Measurements from ENCODE around the gene LRRC34. TPM values are rescaled to one million over a fixed set of nuclear protein-coding genes. Genes with fewer than 3 reads are reported as not detected.

The LRRC34 gene, protein sequence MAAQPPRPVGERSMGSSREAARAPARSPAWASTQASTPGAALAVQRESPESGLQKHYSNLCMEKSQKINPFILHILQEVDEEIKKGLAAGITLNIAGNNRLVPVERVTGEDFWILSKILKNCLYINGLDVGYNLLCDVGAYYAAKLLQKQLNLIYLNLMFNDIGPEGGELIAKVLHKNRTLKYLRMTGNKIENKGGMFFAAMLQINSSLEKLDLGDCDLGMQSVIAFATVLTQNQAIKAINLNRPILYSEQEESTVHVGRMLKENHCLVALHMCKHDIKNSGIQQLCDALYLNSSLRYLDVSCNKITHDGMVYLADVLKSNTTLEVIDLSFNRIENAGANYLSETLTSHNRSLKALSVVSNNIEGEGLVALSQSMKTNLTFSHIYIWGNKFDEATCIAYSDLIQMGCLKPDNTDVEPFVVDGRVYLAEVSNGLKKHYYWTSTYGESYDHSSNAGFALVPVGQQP
- 7.1 and 11.8 TPM in 2 replicates for total RNA-seq
- total RNA-seq (2013): 5.1 TPM
- polyA plus RNA-seq: 2.5 and 3.5 TPM in 2 replicates
- 1.3 TPM in 2 replicates for polyA minus RNA-seq

DNA sequence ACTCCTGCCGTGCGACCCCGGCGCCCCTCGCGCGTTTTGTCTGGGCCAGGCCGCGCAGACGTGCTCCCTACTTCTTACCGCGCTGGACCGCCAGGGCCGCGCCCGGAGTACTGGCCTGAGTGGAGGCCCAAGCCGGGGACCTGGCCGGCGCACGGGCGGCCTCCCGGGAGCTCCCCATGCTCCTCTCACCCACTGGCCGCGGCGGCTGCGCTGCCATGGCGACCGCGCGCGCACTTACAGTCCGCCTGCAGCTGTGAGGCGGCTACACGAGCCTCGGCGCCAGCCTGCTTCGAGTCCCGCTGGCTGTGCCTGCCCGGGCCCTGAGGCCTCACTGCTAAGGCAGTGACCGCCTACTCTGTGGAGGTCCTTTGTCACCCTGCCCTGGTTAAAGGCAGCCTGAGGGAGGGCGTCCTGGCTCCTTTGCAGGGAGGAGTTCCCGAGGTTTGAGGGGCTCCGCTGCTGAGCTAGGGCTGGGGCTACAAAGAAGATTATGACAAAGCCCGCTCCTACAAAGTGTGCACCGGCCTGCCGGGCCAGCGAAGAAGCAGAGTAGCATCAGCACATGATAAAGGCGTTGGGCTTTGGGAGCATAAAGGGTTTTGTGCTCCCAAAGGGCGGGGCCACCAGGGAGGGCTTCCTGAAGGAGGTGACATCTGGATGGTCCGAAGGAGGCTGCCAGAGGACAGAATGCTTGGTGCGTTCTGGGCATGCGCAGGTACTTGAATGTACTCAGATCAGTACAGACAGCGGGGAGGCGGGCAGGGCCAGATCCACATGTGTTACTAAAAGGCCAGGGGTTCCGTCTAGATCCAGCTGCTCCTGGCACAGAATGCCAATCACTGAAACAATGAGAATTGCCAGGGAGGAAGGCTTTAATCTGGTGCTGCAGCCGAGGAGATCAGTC is at the start of gene LRRC34, which contains the start of gene LRRIQ4:
LRRC34 (minus strand) TSS at position 573 of the 904 bp plus-strand sequence; CDS start at position 217, 356 bp downstream.
LRRIQ4 (plus strand) TSS at position 539 of the 904 bp plus-strand sequence. CDS start 9,052 bp downstream, outside the sequence.
- H3K9ac ChIP-seq (ENCODE audit: low read length): peak within 1 kb of the TSS; percentile 66
- TF ChIP-seq, protein P1, sequence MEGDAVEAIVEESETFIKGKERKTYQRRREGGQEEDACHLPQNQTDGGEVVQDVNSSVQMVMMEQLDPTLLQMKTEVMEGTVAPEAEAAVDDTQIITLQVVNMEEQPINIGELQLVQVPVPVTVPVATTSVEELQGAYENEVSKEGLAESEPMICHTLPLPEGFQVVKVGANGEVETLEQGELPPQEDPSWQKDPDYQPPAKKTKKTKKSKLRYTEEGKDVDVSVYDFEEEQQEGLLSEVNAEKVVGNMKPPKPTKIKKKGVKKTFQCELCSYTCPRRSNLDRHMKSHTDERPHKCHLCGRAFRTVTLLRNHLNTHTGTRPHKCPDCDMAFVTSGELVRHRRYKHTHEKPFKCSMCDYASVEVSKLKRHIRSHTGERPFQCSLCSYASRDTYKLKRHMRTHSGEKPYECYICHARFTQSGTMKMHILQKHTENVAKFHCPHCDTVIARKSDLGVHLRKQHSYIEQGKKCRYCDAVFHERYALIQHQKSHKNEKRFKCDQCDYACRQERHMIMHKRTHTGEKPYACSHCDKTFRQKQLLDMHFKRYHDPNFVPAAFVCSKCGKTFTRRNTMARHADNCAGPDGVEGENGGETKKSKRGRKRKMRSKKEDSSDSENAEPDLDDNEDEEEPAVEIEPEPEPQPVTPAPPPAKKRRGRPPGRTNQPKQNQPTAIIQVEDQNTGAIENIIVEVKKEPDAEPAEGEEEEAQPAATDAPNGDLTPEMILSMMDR (IDR thresholded peaks at IDR 0.05): no peak
- no peak for TF ChIP-seq EZH2 (IDR thresholded peaks at IDR 0.05; ENCODE audit: borderline replicate concordance, insufficient read depth, low read depth, low read length, poor library complexity, severe bottlenecking)
- CTCF ChIA-PET: interaction anchor here (0.6 to 2.3 kb wide), 11 partner anchors 10 to 287 kb away, joined by 3 to 13 read pairs (median 4); partner anchors contain the start of genes ACTRT3 and SEC62

More for the DNA sequence above, at the start of gene LRRC34, which contains the start of gene LRRIQ4:
- no peaks in the 10 kb centered on the region for H3K9me3 Mint-ChIP-seq (ENCODE audit: insufficient read depth)
- peaks cover 34% of the 10 kb centered on the region for H3K4me1 Mint-ChIP-seq
- ATAC-seq (ENCODE audit: low read depth) (peak; percentile 60), DNase-seq (peak; percentile 80)
- intact Hi-C loops (cut with micrococcal nuclease): loop anchor here (1.0 to 5.0 kb wide), 8 partner anchors 24 to 225 kb away; partner anchors contain the start of genes GPR160, MYNN, SEC62 and TERC
- H3K9me3 ChIP-seq (ENCODE audit: control extremely low read depth in 1 of 3, control insufficient read depth in 2 of 3, insufficient read depth in 1 of 3, low read length in 2 of 3): peaks cover 0 to 6% (median 6%) of the 10 kb centered on the region in 3 donors
- POLR2A ChIA-PET: interaction anchor here (0.6 to 2.0 kb wide), 9 partner anchors 30 to 190 kb away, joined by 3 to 13 read pairs (median 5); partner anchors contain the start of genes ACTRT3, MYNN, SEC62 and TERC
- WGBS (ENCODE audit: insufficient coverage): 2% methylated on average over 55 of the region's 56 CpGs
- no peaks in the 10 kb centered on the region for H4K20me1 ChIP-seq (ENCODE audit: control insufficient read depth, insufficient read depth, low read length, poor library complexity, severe bottlenecking)
- H3K4me2 ChIP-seq (replicated peaks; ENCODE audit: low read depth, low read length, poor library complexity, severe bottlenecking): peak within 1 kb of the TSS; percentile 82
- H3K27ac Mint-ChIP-seq: peak within 1 kb of the TSS; percentile 93
- H3K79me2 ChIP-seq (ENCODE audit: control insufficient read depth, insufficient read depth, low read length): no peaks in the 10 kb centered on the region
- no peaks in the 10 kb centered on the region for H3K27me3 Mint-ChIP-seq
- H3K36me3 ChIP-seq (replicated peaks in 1 of 2; ENCODE audit: control extremely low read depth in 1 of 2, control insufficient read depth in 1 of 2, extremely low read depth in 1 of 2, insufficient read depth in 2 of 2, low read length in 1 of 2): no peaks in the 10 kb centered on the region
- no peaks in the 10 kb centered on the region for H3K27me3 ChIP-seq (replicated peaks in 1 of 4; ENCODE audit: control extremely low read depth in 1 of 4, control insufficient read depth in 3 of 4, insufficient read depth in 4 of 4, low read length in 3 of 4)
- peak within 1 kb of the TSS; percentile 46 to 77 for H3K27ac ChIP-seq (ENCODE audit: low read length in 2 of 2)
- peaks cover 19 to 28% of the 10 kb centered on the region in 2 donors for H3K4me1 ChIP-seq (ENCODE audit: control insufficient read depth in 2 of 2, insufficient read depth in 2 of 2, low read length in 2 of 2)
- H3K4me3 ChIP-seq (ENCODE audit: control extremely low read depth in 1 of 5, extremely low read depth in 1 of 5, insufficient read depth in 1 of 5, low read depth in 2 of 5, low read length in 4 of 5): peak within 1 kb of the TSS; percentile 66 to 79 (median 69)
- peak within 1 kb of the TSS; percentile 87 for H3K4me3 Mint-ChIP-seq
- H2AFZ ChIP-seq (ENCODE audit: insufficient read depth, low read depth, low read length, poor library complexity, severe bottlenecking): peak within 1 kb of the TSS; percentile 91

All from B cell (primary cell).